GM12864 (cell line): ENCODE results near the gene STAT4.

Source experiments
- DNase-seq: peaks from one replicate; pipeline ENCODE4 v3.0.0-alpha.2; 2011; ENCODE audit warnings: low read depth
- H3K4me3 ChIP-seq: 2 replicates; pipeline ENCODE4 v1.5.1; 2011; ENCODE audit warnings: mild to moderate bottlenecking, low read depth, low read length, control low read depth
- CTCF ChIP-seq: IDR thresholded peaks from 2 replicates; pipeline ENCODE4 v1.5.1; 2011; ENCODE audit warnings: low read depth, mild to moderate bottlenecking, moderate library complexity, low read length, control low read depth, inconsistent platforms; ENCODE audit errors: missing control alignments

STAT4 gene

GRCh38 chr2:191169456-191170300 lies 18.9 kb upstream of the STAT4 start:
- no peak for TF ChIP-seq CTCF

GRCh38 chr2:191167766-191168165 lies 17.0 kb upstream of the STAT4 start:
- no peak for DNase-seq
- H3K4me3 ChIP-seq: no peak overlapping the region
- TF ChIP-seq CTCF: no peak

More at GRCh38 chr2:191169456-191170300, 18.9 kb upstream of the STAT4 start:
- no peak overlapping the region for H3K4me3 ChIP-seq
- no peak for DNase-seq

GRCh38 chr2:191166756-191167445 lies 16.1 kb upstream of the STAT4 start:
- DNase-seq: no peak
- no peak for TF ChIP-seq CTCF

GRCh38 chr2:191166111-191166755 lies 15.4 kb upstream of the STAT4 start:
- TF ChIP-seq CTCF: no peak
- no peak for DNase-seq
- H3K4me3 ChIP-seq: no peak overlapping the region

More at GRCh38 chr2:191166756-191167445, 16.1 kb upstream of the STAT4 start:
- H3K4me3 ChIP-seq: no peak overlapping the region

- no peak for DNase-seq
These were observed 14.4 kb upstream of the STAT4 start for GRCh38 chr2:191165176-191165643.

GRCh38 chr2:191158747-191159146 lies 8.0 kb upstream of the STAT4 start:
- no peak for DNase-seq
- TF ChIP-seq CTCF: no peak
- no peak overlapping the region for H3K4me3 ChIP-seq

More at GRCh38 chr2:191165176-191165643, 14.4 kb upstream of the STAT4 start:
- TF ChIP-seq CTCF: peak; percentile 61
- no peak overlapping the region for H3K4me3 ChIP-seq
